Cortex of kidney (tissue), 1 donor: Measurements from ENCODE around the gene USP2.

ENCODE experiments used
- DNase-seq: peaks from one replicate; lab custom pipeline; 2025; lab: John Stamatoyannopoulos, UW

Gene USP2

GRCh38 chr11:119381181-119381988, at the start of gene USP2:
USP2 (minus strand) TSS chr11:119381690; CDS start chr11:119373480, 8,210 bp downstream.
- DNase-seq = peak; percentile 83

GRCh38 chr11:119427279-119427678, 45.8 kb upstream of the USP2 start:
- DNase-seq = no peak

- DNase-seq = no peak
These were observed 44.7 kb upstream of the USP2 start for GRCh38 chr11:119426142-119426541.

- DNase-seq = no peak
These were observed 43.3 kb upstream of the USP2 start for GRCh38 chr11:119424775-119425174.

- no peak for DNase-seq
These were observed 42.8 kb upstream of the USP2 start for GRCh38 chr11:119424276-119424675.

GRCh38 chr11:119423509-119424254, 42.2 kb upstream of the USP2 start:
- no peak for DNase-seq

GRCh38 chr11:119422809-119423508, 41.5 kb upstream of the USP2 start, which contains the start of gene THY1:
THY1 (minus strand) TSS chr11:119423172; CDS start chr11:119420905, 2,267 bp downstream.
- no peak for DNase-seq

GRCh38 chr11:119421941-119422808, 40.7 kb upstream of the USP2 start:
- no peak for DNase-seq

- DNase-seq = no peak
These were observed 39.9 kb upstream of the USP2 start for GRCh38 chr11:119421351-119421750.

- DNase-seq = no peak
These were observed 39.1 kb upstream of the USP2 start for GRCh38 chr11:119420631-119421030.

- no peak for DNase-seq
These were observed 38.5 kb upstream of the USP2 start for GRCh38 chr11:119419834-119420492.

- DNase-seq = no peak
These were observed 37.8 kb upstream of the USP2 start for GRCh38 chr11:119419246-119419645.

- no peak for DNase-seq
These were observed 37.3 kb upstream of the USP2 start for GRCh38 chr11:119418759-119419158.

- DNase-seq = no peak
These were observed 36.4 kb upstream of the USP2 start for GRCh38 chr11:119417726-119418540.

GRCh38 chr11:119416606-119417580, 35.4 kb upstream of the USP2 start:
- no peak for DNase-seq

GRCh38 chr11:119415966-119416365, 34.5 kb upstream of the USP2 start:
- DNase-seq = no peak

- DNase-seq = no peak
These were observed 34.0 kb upstream of the USP2 start for GRCh38 chr11:119415517-119415916.

GRCh38 chr11:119414734-119415133, 33.2 kb upstream of the USP2 start:
- DNase-seq = no peak

- DNase-seq = no peak
These were observed 32.8 kb upstream of the USP2 start for GRCh38 chr11:119414321-119414720.
